NAMALWA (cell line): ENCODE measurements around the gene PLEKHA1.

Source experiments
- DNase-seq: peaks from one replicate; pipeline ENCODE4 v3.0.0-alpha.2; 2015; ENCODE audit warnings: low spot score

PLEKHA1 gene

GRCh38 chr10:122379041-122379440 is 4.5 kb downstream of the PLEKHA1 start:
- no peak for DNase-seq

GRCh38 chr10:122379537-122379936 is 5.0 kb downstream of the PLEKHA1 start:
- DNase-seq: no peak

- no peak for DNase-seq
Measured at GRCh38 chr10:122380703-122381102, 6.2 kb downstream of the PLEKHA1 start.

GRCh38 chr10:122381680-122382079 is 7.2 kb downstream of the PLEKHA1 start:
- DNase-seq: no peak

- DNase-seq: no peak
Measured at GRCh38 chr10:122386514-122386913, 12.0 kb downstream of the PLEKHA1 start.

GRCh38 chr10:122387572-122387971 is 13.1 kb downstream of the PLEKHA1 start:
- no peak for DNase-seq

GRCh38 chr10:122388287-122388997 is 13.9 kb downstream of the PLEKHA1 start:
- no peak for DNase-seq

- DNase-seq: no peak
Measured at GRCh38 chr10:122390271-122390670, 15.8 kb downstream of the PLEKHA1 start.

GRCh38 chr10:122390679-122391078 is 16.2 kb downstream of the PLEKHA1 start:
- DNase-seq: no peak

- no peak for DNase-seq
Measured at GRCh38 chr10:122391875-122392274, 17.4 kb downstream of the PLEKHA1 start.

- no peak for DNase-seq
Measured at GRCh38 chr10:122392835-122393234, 18.3 kb downstream of the PLEKHA1 start.

GRCh38 chr10:122393288-122393687 is 18.8 kb downstream of the PLEKHA1 start:
- DNase-seq: no peak

GRCh38 chr10:122402548-122403131 is 28.1 kb downstream of the PLEKHA1 start:
- no peak for DNase-seq

- DNase-seq: no peak
Measured at GRCh38 chr10:122404576-122404975, 30.1 kb downstream of the PLEKHA1 start.

GRCh38 chr10:122407375-122408125 is 33.0 kb downstream of the PLEKHA1 start:
- DNase-seq: no peak

- no peak for DNase-seq
Measured at GRCh38 chr10:122413327-122413726, 38.8 kb downstream of the PLEKHA1 start.

GRCh38 chr10:122417667-122418066 is 43.2 kb downstream of the PLEKHA1 start:
- no peak for DNase-seq

- no peak for DNase-seq
Measured at GRCh38 chr10:122419016-122419415, 44.5 kb downstream of the PLEKHA1 start.

- DNase-seq: no peak
Measured at GRCh38 chr10:122419876-122420623, 45.5 kb downstream of the PLEKHA1 start.

- no peak for DNase-seq
Measured at GRCh38 chr10:122420624-122421007, 46.1 kb downstream of the PLEKHA1 start.

- DNase-seq: no peak
Measured at GRCh38 chr10:122421054-122421625, 46.6 kb downstream of the PLEKHA1 start.

- no peak for DNase-seq
Measured at GRCh38 chr10:122421742-122422141, 47.2 kb downstream of the PLEKHA1 start.
